ENCODE results near the gene FIGN. TPM values are rescaled to one million over a fixed set of nuclear protein-coding genes. Genes with fewer than 3 reads are reported as not detected.

FIGN gene
- polyA plus RNA-seq, 1 donor from 2014 or later, result 0.71 TPM

DNA sequence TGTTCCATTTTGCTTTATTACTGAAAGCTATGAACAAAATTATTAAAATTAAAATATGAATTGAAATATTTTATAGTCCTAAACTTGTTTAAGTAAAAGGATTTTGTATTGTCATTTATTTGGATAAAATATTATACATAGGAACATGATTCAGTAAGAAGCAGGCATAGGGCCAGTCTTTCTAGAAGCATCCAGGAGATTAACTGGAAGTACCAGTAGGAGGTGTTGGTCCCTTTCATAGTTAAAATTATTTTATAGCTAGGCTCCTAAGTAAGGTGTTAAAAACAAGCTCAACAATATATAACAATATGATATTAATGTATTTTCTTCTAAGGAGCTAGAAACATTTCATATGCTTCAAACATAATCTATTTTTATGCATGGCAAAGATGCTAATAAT lies 43.7 kb downstream of the FIGN start:
- H3K9me2 ChIP-seq (ENCODE audit: insufficient read depth, low read length), result no peaks in the 10 kb centered on the region
- H2AFZ ChIP-seq (ENCODE audit: low read depth, low read length), result no peak overlapping the region
- H3K9ac ChIP-seq (ENCODE audit: low read length), result no peak overlapping the region
- TF ChIP-seq, protein P1, sequence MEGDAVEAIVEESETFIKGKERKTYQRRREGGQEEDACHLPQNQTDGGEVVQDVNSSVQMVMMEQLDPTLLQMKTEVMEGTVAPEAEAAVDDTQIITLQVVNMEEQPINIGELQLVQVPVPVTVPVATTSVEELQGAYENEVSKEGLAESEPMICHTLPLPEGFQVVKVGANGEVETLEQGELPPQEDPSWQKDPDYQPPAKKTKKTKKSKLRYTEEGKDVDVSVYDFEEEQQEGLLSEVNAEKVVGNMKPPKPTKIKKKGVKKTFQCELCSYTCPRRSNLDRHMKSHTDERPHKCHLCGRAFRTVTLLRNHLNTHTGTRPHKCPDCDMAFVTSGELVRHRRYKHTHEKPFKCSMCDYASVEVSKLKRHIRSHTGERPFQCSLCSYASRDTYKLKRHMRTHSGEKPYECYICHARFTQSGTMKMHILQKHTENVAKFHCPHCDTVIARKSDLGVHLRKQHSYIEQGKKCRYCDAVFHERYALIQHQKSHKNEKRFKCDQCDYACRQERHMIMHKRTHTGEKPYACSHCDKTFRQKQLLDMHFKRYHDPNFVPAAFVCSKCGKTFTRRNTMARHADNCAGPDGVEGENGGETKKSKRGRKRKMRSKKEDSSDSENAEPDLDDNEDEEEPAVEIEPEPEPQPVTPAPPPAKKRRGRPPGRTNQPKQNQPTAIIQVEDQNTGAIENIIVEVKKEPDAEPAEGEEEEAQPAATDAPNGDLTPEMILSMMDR (IDR thresholded peaks at IDR 0.05; ENCODE audit: poor library complexity, severe bottlenecking), result no peak
- no peak for TF ChIP-seq EP300 (conservative IDR thresholded peaks at IDR 0.05; ENCODE audit: poor library complexity, severe bottlenecking)
- no peak for TF ChIP-seq EZH2 (IDR thresholded peaks at IDR 0.05; ENCODE audit: borderline replicate concordance, insufficient read depth, low read length, poor library complexity, severe bottlenecking)
- TF ChIP-seq RAD21 (conservative IDR thresholded peaks at IDR 0.05), result no peak
- TF ChIP-seq POLR2AphosphoS5 (IDR thresholded peaks at IDR 0.05), result no peak
- no peak for TF ChIP-seq MXI1 (conservative IDR thresholded peaks at IDR 0.05; ENCODE audit: poor library complexity, severe bottlenecking)
- TF ChIP-seq, protein P2, sequence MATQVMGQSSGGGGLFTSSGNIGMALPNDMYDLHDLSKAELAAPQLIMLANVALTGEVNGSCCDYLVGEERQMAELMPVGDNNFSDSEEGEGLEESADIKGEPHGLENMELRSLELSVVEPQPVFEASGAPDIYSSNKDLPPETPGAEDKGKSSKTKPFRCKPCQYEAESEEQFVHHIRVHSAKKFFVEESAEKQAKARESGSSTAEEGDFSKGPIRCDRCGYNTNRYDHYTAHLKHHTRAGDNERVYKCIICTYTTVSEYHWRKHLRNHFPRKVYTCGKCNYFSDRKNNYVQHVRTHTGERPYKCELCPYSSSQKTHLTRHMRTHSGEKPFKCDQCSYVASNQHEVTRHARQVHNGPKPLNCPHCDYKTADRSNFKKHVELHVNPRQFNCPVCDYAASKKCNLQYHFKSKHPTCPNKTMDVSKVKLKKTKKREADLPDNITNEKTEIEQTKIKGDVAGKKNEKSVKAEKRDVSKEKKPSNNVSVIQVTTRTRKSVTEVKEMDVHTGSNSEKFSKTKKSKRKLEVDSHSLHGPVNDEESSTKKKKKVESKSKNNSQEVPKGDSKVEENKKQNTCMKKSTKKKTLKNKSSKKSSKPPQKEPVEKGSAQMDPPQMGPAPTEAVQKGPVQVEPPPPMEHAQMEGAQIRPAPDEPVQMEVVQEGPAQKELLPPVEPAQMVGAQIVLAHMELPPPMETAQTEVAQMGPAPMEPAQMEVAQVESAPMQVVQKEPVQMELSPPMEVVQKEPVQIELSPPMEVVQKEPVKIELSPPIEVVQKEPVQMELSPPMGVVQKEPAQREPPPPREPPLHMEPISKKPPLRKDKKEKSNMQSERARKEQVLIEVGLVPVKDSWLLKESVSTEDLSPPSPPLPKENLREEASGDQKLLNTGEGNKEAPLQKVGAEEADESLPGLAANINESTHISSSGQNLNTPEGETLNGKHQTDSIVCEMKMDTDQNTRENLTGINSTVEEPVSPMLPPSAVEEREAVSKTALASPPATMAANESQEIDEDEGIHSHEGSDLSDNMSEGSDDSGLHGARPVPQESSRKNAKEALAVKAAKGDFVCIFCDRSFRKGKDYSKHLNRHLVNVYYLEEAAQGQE (IDR thresholded peaks at IDR 0.05; ENCODE audit: borderline replicate concordance), result no peak
- TF ChIP-seq TAF1 (IDR thresholded peaks at IDR 0.05; ENCODE audit: low read depth), result no peak
- TF ChIP-seq SMC3 (conservative IDR thresholded peaks at IDR 0.05; ENCODE audit: poor library complexity), result no peak
- H3K36me3 ChIP-seq (ENCODE audit: insufficient read depth, low read length), result no peaks in the 10 kb centered on the region
- H4K20me1 ChIP-seq (ENCODE audit: insufficient read depth), result no peaks in the 10 kb centered on the region
- H3K79me2 ChIP-seq (replicated peaks; ENCODE audit: insufficient read depth, low read length), result no peaks in the 10 kb centered on the region
- H3F3A ChIP-seq (ENCODE audit: insufficient read depth, low read length, poor library complexity, severe bottlenecking), result no peaks in the 10 kb centered on the region
- no peak overlapping the region for H3K4me2 ChIP-seq (ENCODE audit: low read length)
- no peak overlapping the region for H3K27ac ChIP-seq (ENCODE audit: low read length)
- H3K9me3 ChIP-seq (ENCODE audit: low read length), result no peaks in the 10 kb centered on the region
- no peaks in the 10 kb centered on the region for H3K27me3 ChIP-seq (ENCODE audit: insufficient read depth, low read depth, low read length)
- no peak overlapping the region for H3K4me3 ChIP-seq (ENCODE audit: low read length)

DNA sequence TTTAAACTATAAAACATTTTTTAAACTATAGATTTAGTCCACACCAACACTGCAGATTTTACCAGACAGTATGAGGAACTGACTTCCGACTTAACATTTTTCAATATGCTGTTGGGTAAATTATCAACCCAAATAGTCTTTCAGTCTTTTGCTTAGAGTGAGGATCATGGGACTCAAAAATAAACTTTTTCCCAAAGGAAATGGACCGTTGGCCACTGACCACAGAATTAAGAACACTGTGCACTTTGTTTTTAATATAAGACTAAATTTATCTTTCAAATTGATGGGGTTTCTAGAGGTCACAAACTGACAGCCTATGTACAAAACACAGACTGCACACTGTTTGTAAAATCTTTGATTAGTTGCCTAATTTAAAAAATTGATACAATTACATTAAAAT lies 44.9 kb downstream of the FIGN start:
- H3F3A ChIP-seq (ENCODE audit: insufficient read depth, low read length, poor library complexity, severe bottlenecking), result no peaks in the 10 kb centered on the region
- no peak overlapping the region for H3K27ac ChIP-seq (ENCODE audit: low read length)
- no peaks in the 10 kb centered on the region for H3K9me3 ChIP-seq (ENCODE audit: low read length)
- no peaks in the 10 kb centered on the region for H4K20me1 ChIP-seq (ENCODE audit: insufficient read depth)
- no peak overlapping the region for H3K9ac ChIP-seq (ENCODE audit: low read length)
- H3K9me2 ChIP-seq (ENCODE audit: insufficient read depth, low read length), result no peaks in the 10 kb centered on the region
- H3K4me2 ChIP-seq (ENCODE audit: low read length), result no peak overlapping the region
- no peak overlapping the region for H3K4me3 ChIP-seq (ENCODE audit: low read length)
- TF ChIP-seq, protein P1 (IDR thresholded peaks at IDR 0.05; ENCODE audit: poor library complexity, severe bottlenecking), result no peak
- TF ChIP-seq POLR2AphosphoS5 (IDR thresholded peaks at IDR 0.05) (no peak), SMC3 (conservative IDR thresholded peaks at IDR 0.05; ENCODE audit: poor library complexity) (no peak), RAD21 (conservative IDR thresholded peaks at IDR 0.05) (no peak), MXI1 (conservative IDR thresholded peaks at IDR 0.05; ENCODE audit: poor library complexity, severe bottlenecking) (no peak), EP300 (conservative IDR thresholded peaks at IDR 0.05; ENCODE audit: poor library complexity, severe bottlenecking) (no peak), TAF1 (IDR thresholded peaks at IDR 0.05; ENCODE audit: low read depth) (no peak), EZH2 (IDR thresholded peaks at IDR 0.05; ENCODE audit: borderline replicate concordance, insufficient read depth, low read length, poor library complexity, severe bottlenecking) (no peak)
- TF ChIP-seq, protein P2 (IDR thresholded peaks at IDR 0.05; ENCODE audit: borderline replicate concordance), result no peak
- H2AFZ ChIP-seq (ENCODE audit: low read depth, low read length), result no peak overlapping the region
- no peaks in the 10 kb centered on the region for H3K27me3 ChIP-seq (ENCODE audit: insufficient read depth, low read depth, low read length)
- no peaks in the 10 kb centered on the region for H3K36me3 ChIP-seq (ENCODE audit: insufficient read depth, low read length)
- H3K79me2 ChIP-seq (replicated peaks; ENCODE audit: insufficient read depth, low read length), result no peaks in the 10 kb centered on the region
